ENCODE results near the gene REXO5. TPM values are rescaled to one million over a fixed set of nuclear protein-coding genes. Genes with fewer than 3 reads are reported as not detected.

Gene REXO5
- polyA plus RNA-seq, 1 donor (not counting 4 experiments of a cell fraction or from before 2014, with no cell fraction given) = 2.6 TPM

GRCh38 chr16:20789130-20789529 is 17.2 kb upstream of the REXO5 start:
- Histone ChIP-seq H3K9me3 (ENCODE audit: control insufficient read depth, low read depth, low read length) (no peaks in the 10 kb centered on the region), H3K27me3 (ENCODE audit: control insufficient read depth, extremely low read depth, insufficient read depth, low read length) (no peaks in the 10 kb centered on the region), H3K4me1 (ENCODE audit: control insufficient read depth, extremely low read depth, insufficient read depth, low read length) (peaks cover 7% of the 10 kb centered on the region), H3K4me3 (ENCODE audit: control insufficient read depth in 2 of 3, extremely low read depth in 1 of 3, insufficient read depth in 2 of 3, low read depth in 1 of 3, low read length in 3 of 3) (no peak overlapping the region), H3K9ac (ENCODE audit: control insufficient read depth, extremely low read depth, insufficient read depth, low read length) (no peak overlapping the region), H3K79me2 (ENCODE audit: control insufficient read depth, insufficient read depth, low read length) (no peaks in the 10 kb centered on the region), H3K4me2 (ENCODE audit: control insufficient read depth, extremely low read depth, insufficient read depth, low read depth, low read length) (no peak overlapping the region), H2AFZ (ENCODE audit: control insufficient read depth, low read length) (no peak overlapping the region), H3K9me1 (ENCODE audit: control insufficient read depth, extremely low read depth, insufficient read depth, low read length) (no peaks in the 10 kb centered on the region), H3K27ac (ENCODE audit: control insufficient read depth, insufficient read depth, low read length) (no peak overlapping the region), H3K36me3 (ENCODE audit: control insufficient read depth in 2 of 2, extremely low read depth in 1 of 2, insufficient read depth in 2 of 2, low read length in 2 of 2) (no peaks in the 10 kb centered on the region), H4K20me1 (ENCODE audit: control insufficient read depth, extremely low read depth, insufficient read depth, low read length) (no peaks in the 10 kb centered on the region)
- dilution Hi-C loops (cut with MboI; ENCODE audit: extremely low pct_ligation_motif_present, low sequenced_read_pairs) = no loop called here
- FAIRE-seq = no peak
- no peak for DNase-seq (ENCODE audit: low read depth, low spot score)
- no peak for TF ChIP-seq EZH2 (IDR thresholded peaks at IDR 0.05; ENCODE audit: low read length)
- no peak for TF ChIP-seq CTCF (optimal IDR thresholded peaks at IDR 0.05 in 1 of 3, IDR thresholded peaks at IDR 0.05 in 1 of 3, conservative IDR thresholded peaks at IDR 0.05 in 1 of 3; ENCODE audit: extremely low read depth in 1 of 3, insufficient read depth in 2 of 3, low read length in 3 of 3)

GRCh38 chr16:20791923-20792612 is 14.3 kb upstream of the REXO5 start:
- Histone ChIP-seq H3K9ac (ENCODE audit: control insufficient read depth, extremely low read depth, insufficient read depth, low read length) (no peak overlapping the region), H3K27ac (ENCODE audit: control insufficient read depth, insufficient read depth, low read length) (no peak overlapping the region), H3K4me3 (ENCODE audit: control insufficient read depth in 2 of 3, extremely low read depth in 1 of 3, insufficient read depth in 2 of 3, low read depth in 1 of 3, low read length in 3 of 3) (no peak overlapping the region), H3K9me1 (ENCODE audit: control insufficient read depth, extremely low read depth, insufficient read depth, low read length) (no peaks in the 10 kb centered on the region), H2AFZ (ENCODE audit: control insufficient read depth, low read length) (no peak overlapping the region), H3K27me3 (ENCODE audit: control insufficient read depth, extremely low read depth, insufficient read depth, low read length) (no peaks in the 10 kb centered on the region), H3K36me3 (ENCODE audit: control insufficient read depth in 2 of 2, extremely low read depth in 1 of 2, insufficient read depth in 2 of 2, low read length in 2 of 2) (no peaks in the 10 kb centered on the region), H3K4me1 (ENCODE audit: control insufficient read depth, extremely low read depth, insufficient read depth, low read length) (peaks cover 7% of the 10 kb centered on the region), H3K79me2 (ENCODE audit: control insufficient read depth, insufficient read depth, low read length) (no peaks in the 10 kb centered on the region), H3K9me3 (ENCODE audit: control insufficient read depth, low read depth, low read length) (no peaks in the 10 kb centered on the region), H4K20me1 (ENCODE audit: control insufficient read depth, extremely low read depth, insufficient read depth, low read length) (no peaks in the 10 kb centered on the region), H3K4me2 (ENCODE audit: control insufficient read depth, extremely low read depth, insufficient read depth, low read depth, low read length) (no peak overlapping the region)
- TF ChIP-seq EZH2 (IDR thresholded peaks at IDR 0.05; ENCODE audit: low read length) = no peak
- TF ChIP-seq CTCF (optimal IDR thresholded peaks at IDR 0.05 in 1 of 3, IDR thresholded peaks at IDR 0.05 in 1 of 3, conservative IDR thresholded peaks at IDR 0.05 in 1 of 3; ENCODE audit: extremely low read depth in 1 of 3, insufficient read depth in 2 of 3, low read length in 3 of 3) = no peak
- DNase-seq (ENCODE audit: low read depth, low spot score) (no peak), FAIRE-seq (no peak)
- dilution Hi-C loops (cut with MboI; ENCODE audit: extremely low pct_ligation_motif_present, low sequenced_read_pairs) = no loop called here
